Esophagus muscularis mucosa (tissue), 4 donors: ENCODE data around the gene NUSAP1. TPM values are rescaled to one million over a fixed set of nuclear protein-coding genes. Genes with fewer than 3 reads are reported as not detected.
"Not testable (repeated sequence)": the region's sequence is repeated elsewhere in the genome, so short reads cannot be mapped to it uniquely, and the experiment has no call there.

Experiments
- DNase-seq: peaks from one replicate; pipeline ENCODE4 v3.0.0-alpha.2; 2017; ENCODE audit errors: extremely low spot score
- H3K27ac ChIP-seq, 4 donors: fragments of 200-600 bp; sonication (generic); replicated peaks in 1 of 4; 1 replicate in 3 of 4; 2 replicates in 1 of 4; pipeline ENCODE4 v1.5.1; 2016 to 2019; ENCODE audit warnings: mild to moderate bottlenecking in 1 of 4
- H3K27me3 ChIP-seq, 4 donors: fragments of 200-600 bp; sonication (generic); one replicate each; pipeline versions ENCODE4 v1.5.1 to v1.6.0; 2016 to 2019
- H3K36me3 ChIP-seq, 4 donors: fragments of 200-600 bp; sonication (generic); one replicate each; pipeline ENCODE4 v1.5.1; 2016 to 2019
- H3K4me1 ChIP-seq, 4 donors: fragments of 200-600 bp; sonication (generic); one replicate each; pipeline ENCODE4 v1.5.1; 2016 to 2019
- H3K4me3 ChIP-seq, 4 donors: fragments of 200-600 bp; sonication (generic); 1 replicate in 2 of 4; 2 replicates in 2 of 4; pipeline ENCODE4 v1.5.1; 2016 to 2019; ENCODE audit warnings: mild to moderate bottlenecking in 4 of 4, moderate library complexity in 1 of 4
- H3K9me3 ChIP-seq, 4 donors: fragments of 200-600 bp; sonication (generic); 1 replicate in 3 of 4; 2 replicates in 1 of 4; pipeline ENCODE4 v1.5.1; 2016 to 2019
- EP300 ChIP-seq: sonication (generic); formaldehyde crosslinking; IDR thresholded peaks from one replicate; pipeline ENCODE4 v1.6.1; 2017; ENCODE audit warnings: antibody characterized with exemption
- POLR2A ChIP-seq: fragments of 450-650 bp; IDR thresholded peaks from one replicate; pipeline ENCODE4 v1.6.1; 2017; ENCODE audit warnings: antibody characterized with exemption, moderate library complexity, mild to moderate bottlenecking, low read depth
- POLR2AphosphoS5 ChIP-seq, 2 donors: sonication (generic); formaldehyde crosslinking; IDR thresholded peaks; one replicate each; pipeline ENCODE4 v1.6.1; 2017; ENCODE audit warnings: antibody characterized with exemption in 2 of 2
- WGBS: methylation state at CpG from one replicate; pipeline ENCODE4 v1.1.5; 2018; 5-methylcytosine and 5-hydroxymethylcytosine counted together
- intact Hi-C: fragments of 100-400 bp; cut with DNase I; formaldehyde crosslinking; loops from one replicate; pipeline ENCODE4 v1.15.1; 2023
- total RNA-seq, 4 donors: library from RNA; depleted of rRNA; stranded (reverse); fragments of >200 nt; gene quantifications; one replicate each; pipeline versions ENCODE4 v1.1.0 to v1.2.1, GENCODE V29; 2016
- TF ChIP-seq, protein P1 (sequence below), 3 experiments: fragments of 200-600 bp in 2 of 3; fragments of 450-650 bp in 1 of 3; sonication (generic) in 2 of 3; IDR thresholded peaks; one replicate each; pipeline ENCODE4 v1.5.1; 2017 to 2019; ENCODE audit warnings: antibody characterized with exemption in 3 of 3, mild to moderate bottlenecking in 2 of 3, moderate library complexity in 1 of 3

The NUSAP1 gene, protein sequence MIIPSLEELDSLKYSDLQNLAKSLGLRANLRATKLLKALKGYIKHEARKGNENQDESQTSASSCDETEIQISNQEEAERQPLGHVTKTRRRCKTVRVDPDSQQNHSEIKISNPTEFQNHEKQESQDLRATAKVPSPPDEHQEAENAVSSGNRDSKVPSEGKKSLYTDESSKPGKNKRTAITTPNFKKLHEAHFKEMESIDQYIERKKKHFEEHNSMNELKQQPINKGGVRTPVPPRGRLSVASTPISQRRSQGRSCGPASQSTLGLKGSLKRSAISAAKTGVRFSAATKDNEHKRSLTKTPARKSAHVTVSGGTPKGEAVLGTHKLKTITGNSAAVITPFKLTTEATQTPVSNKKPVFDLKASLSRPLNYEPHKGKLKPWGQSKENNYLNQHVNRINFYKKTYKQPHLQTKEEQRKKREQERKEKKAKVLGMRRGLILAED
- 1 to 10 TPM in 3 of 4 donors, under 1 TPM in 1; 0.42 to 5.5 (median 1.5) TPM for total RNA-seq

DNA sequence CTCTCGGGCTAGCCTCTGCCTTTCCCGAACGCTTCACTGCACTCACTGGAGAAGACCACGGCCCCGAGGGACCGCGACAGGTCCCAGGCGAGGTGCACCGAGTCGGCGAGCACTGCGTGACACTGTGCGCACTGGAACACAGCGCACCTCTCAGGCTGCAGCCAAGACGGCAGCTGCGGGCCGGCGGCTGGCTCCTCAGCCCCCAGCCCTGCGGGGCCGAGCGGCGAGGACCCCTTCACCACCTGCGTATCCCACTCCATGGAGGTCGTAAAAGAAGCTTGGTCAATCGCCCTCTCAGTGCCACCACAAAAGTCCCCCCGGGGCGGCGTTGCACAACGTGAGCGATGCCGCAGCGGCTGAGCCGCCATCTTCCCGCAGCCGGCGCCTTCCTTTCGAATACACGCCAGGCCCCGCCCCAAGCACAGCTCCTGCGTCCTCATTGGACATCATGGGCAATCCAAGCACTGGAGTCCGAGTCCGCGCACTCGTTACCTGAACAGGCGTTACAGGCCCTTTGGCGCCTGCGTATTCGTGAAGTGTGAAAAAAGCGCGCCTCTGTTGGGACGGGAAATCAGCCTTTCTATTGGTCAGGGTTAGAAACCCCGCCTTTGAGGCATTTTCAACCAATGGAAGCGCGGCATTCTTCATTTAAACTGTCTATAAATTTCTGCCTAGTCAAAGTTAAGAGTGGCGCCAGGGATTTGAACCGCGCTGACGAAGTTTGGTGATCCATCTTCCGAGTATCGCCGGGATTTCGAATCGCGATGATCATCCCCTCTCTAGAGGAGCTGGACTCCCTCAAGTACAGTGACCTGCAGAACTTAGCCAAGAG is at the start of gene NUSAP1, which contains the start of gene OIP5:
NUSAP1 (plus strand) TSS at position 688 of the 832 bp plus-strand sequence; CDS start at position 765, 77 bp downstream.
OIP5 (minus strand) TSS at position 398 of the 832 bp plus-strand sequence; CDS start at position 368, 30 bp downstream.
- Histone ChIP-seq H3K9me3 (no peaks in the 10 kb centered on the region), H3K4me1 (peaks cover 11 to 17% (median 16%) of the 10 kb centered on the region in 4 donors), H3K36me3 (no peaks in the 10 kb centered on the region), H3K27ac (peak within 1 kb of the TSS; percentile 60 to 77 (median 74)), H3K4me3 (peak within 1 kb of the TSS; percentile 76 to 86 (median 80)), H3K27me3 (no peaks in the 10 kb centered on the region)
- intact Hi-C loops, result loop anchor here (5.0 kb wide), 1 partner anchor 45 kb away; no protein-coding TSS in a partner anchor
- peak; percentile 100 for DNase-seq
- TF ChIP-seq POLR2AphosphoS5 (IDR thresholded peaks at IDR 0.05) (peak; percentile 49 to 83), EP300 (no peak), POLR2A (no peak)
- TF ChIP-seq, protein P1, sequence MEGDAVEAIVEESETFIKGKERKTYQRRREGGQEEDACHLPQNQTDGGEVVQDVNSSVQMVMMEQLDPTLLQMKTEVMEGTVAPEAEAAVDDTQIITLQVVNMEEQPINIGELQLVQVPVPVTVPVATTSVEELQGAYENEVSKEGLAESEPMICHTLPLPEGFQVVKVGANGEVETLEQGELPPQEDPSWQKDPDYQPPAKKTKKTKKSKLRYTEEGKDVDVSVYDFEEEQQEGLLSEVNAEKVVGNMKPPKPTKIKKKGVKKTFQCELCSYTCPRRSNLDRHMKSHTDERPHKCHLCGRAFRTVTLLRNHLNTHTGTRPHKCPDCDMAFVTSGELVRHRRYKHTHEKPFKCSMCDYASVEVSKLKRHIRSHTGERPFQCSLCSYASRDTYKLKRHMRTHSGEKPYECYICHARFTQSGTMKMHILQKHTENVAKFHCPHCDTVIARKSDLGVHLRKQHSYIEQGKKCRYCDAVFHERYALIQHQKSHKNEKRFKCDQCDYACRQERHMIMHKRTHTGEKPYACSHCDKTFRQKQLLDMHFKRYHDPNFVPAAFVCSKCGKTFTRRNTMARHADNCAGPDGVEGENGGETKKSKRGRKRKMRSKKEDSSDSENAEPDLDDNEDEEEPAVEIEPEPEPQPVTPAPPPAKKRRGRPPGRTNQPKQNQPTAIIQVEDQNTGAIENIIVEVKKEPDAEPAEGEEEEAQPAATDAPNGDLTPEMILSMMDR (IDR thresholded peaks at IDR 0.05), result peak; percentile 66 to 86 (median 69)
- WGBS, result under 1% methylated on average over 28 of the region's 64 CpGs

DNA sequence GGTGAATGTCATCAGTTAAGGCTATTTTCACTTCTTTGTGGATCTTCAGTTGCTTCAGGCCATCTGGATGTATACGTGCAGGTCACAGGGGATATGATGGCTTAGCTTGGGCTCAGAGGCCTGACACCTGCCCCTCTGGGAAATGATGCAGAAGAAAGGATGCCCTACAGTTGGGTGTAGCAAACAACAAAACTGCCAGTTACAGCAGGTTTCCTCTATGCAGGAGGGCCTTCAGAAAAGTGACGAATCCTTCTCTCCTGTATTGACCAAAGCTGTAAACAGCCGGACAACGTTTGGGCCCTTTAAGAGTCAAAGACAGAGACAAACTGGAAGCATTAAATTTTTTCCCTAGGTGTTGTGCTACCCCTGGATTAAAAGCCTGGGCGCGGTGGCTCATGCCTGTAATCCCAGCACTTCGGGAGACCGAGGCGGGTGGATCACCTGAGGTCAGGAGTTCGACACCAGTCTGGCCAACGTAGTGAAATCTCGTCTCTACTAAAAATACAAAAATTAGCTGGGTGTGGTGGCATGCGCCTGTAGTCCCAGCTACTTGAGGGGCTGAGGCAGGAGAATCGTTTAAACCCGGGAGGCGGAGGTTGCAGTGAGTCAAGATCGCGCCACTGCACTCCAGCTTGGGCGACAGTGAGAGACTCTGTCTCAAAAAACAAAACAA is 49.6 kb upstream of the NUSAP1 start:
- Histone ChIP-seq H3K27ac (peak overlapping the region; percentile 90 to 96 (median 92)), H3K4me3 (peak overlapping the region; percentile 83 to 99 (median 89)), H3K4me1 (peaks cover 21 to 37% (median 35%) of the 10 kb centered on the region in 4 donors), H3K36me3 (peaks cover 28 to 52% (median 43%) of the 10 kb centered on the region in 4 donors)
- not testable (repeated sequence) for H3K9me3 ChIP-seq, DNase-seq, H3K27me3 ChIP-seq
- intact Hi-C loops, result loop anchor here (5.0 kb wide), 1 partner anchor 166 kb away; the partner anchor contains the start of gene INO80
- WGBS, result 47% methylated on average over 19 of the region's 19 CpGs

DNA sequence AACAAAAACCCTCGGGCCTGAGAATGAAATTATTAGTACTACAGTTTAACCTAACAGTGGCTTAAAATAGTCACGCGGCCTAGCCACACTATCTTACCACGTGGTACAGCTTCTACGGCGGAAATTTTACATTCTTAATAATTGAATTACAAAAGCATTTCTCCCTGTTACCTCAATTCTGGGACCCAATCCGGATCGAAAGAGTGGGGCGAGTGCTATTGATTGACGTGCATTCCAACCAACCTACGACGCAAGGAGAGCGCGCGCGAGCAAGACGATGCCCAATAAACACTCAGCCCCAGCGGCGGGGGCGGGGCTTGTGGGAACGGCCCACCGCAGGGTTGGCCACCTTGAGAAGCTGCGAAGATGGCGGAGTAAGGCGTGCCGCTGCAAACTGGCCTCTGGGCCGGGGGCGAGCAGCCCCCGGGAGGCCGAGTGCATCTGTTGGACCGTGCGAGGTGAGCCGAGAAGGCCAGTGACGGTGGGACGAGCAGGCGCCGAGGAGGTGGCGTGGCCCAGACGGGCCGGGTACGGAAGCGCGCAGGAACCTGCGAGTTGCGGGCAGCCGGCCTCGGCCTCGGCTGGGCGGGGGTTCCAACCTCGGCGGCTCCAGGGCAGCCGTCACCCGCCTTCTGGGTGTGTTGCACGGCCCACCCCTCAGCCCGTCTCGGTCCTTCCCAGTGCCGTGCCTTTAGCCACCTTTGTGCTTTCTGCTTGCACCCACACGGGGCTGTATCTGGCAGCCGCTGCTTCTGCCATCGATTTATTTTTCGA is 48.8 kb upstream of the NUSAP1 start:
- intact Hi-C loops, result loop anchor here (5.0 kb wide), 1 partner anchor 167 kb away; the partner anchor contains the start of gene INO80
- DNase-seq, result peak; percentile 99
- Histone ChIP-seq H3K36me3 (peaks cover 28 to 52% (median 44%) of the 10 kb centered on the region in 4 donors), H3K4me1 (peaks cover 28 to 44% (median 42%) of the 10 kb centered on the region in 4 donors), H3K27me3 (no peaks in the 10 kb centered on the region), H3K27ac (peak overlapping the region; percentile 90 to 96 (median 92)), H3K9me3 (no peaks in the 10 kb centered on the region), H3K4me3 (peak overlapping the region; percentile 83 to 99 (median 89))
- TF ChIP-seq, protein P1 (IDR thresholded peaks at IDR 0.05), result no peak
- TF ChIP-seq EP300 (no peak), POLR2AphosphoS5 (IDR thresholded peaks at IDR 0.05) (peak; percentile 95 to 96), POLR2A (peak; percentile 82)
- under 1% methylated on average over 22 of the region's 61 CpGs for WGBS

DNA sequence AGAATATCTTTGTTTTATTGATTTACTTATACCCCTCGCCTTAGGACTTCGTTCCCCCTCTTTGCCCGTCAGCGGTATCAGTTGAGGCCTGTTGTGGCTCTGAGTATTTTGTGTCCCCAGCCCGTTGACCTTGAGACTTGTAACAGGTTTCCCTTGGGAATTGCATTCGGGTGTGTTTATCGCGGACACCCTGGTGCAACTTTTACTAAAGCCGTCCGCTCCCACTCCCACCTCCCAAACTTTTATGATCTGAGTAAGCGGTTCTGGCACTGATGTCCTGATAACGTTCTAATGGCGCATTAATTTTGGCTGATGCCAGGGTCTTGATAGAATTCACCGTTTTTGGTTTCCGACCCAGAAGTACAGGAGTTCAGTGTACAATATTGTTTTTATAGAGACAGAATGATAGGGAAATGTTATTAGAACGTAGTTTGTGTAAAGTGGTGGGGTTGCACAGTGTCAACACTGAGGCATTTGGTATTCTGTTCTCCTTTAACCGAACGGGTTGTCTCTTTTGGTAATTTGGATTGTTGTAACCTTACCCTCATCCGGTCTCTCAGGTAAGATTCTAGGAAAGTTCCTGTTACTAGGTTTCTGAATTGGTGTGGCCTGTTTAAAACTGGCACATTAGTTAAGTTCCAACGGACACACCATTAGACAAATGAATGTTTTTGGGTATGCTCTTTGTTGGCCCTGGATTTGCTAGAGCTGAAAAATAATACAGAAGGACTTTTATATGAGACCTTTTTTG is 48.1 kb upstream of the NUSAP1 start:
- WGBS, result 1% methylated on average over 20 of the region's 20 CpGs

More for the DNA sequence above, 48.1 kb upstream of the NUSAP1 start:
- TF ChIP-seq, protein P1 (IDR thresholded peaks at IDR 0.05), result no peak
- TF ChIP-seq POLR2AphosphoS5 (IDR thresholded peaks at IDR 0.05) (no peak), POLR2A (no peak)
- intact Hi-C loops, result loop anchor here (5.0 kb wide), 3 partner anchors 48 to 167 kb away; partner anchors contain the start of genes CHP1, EXD1, INO80 and NUSAP1
- H3K27me3 ChIP-seq, result no peaks in the 10 kb centered on the region
- peak overlapping the region; percentile 90 to 96 (median 92) for H3K27ac ChIP-seq
- no peaks in the 10 kb centered on the region for H3K9me3 ChIP-seq
- no peak for DNase-seq
- peaks cover 22 to 50% (median 41%) of the 10 kb centered on the region in 4 donors for H3K36me3 ChIP-seq
- peaks cover 28 to 47% (median 43%) of the 10 kb centered on the region in 4 donors for H3K4me1 ChIP-seq
- peak overlapping the region; percentile 83 to 99 (median 89) for H3K4me3 ChIP-seq
